Esophagus squamous epithelium (tissue), 4 donors: Measurements from ENCODE around the gene PSME4.

Source experiments
- CTCF ChIP-seq, 6 experiments: fragments of 450-650 bp in 4 of 6; fragments of 200-600 bp in 2 of 6; sonication (generic) in 2 of 6; IDR thresholded peaks; one replicate each; pipeline ENCODE4 v1.5.1; 2016 to 2019; ENCODE audit warnings: antibody characterized with exemption in 6 of 6, mild to moderate bottlenecking in 4 of 6, moderate library complexity in 4 of 6
- POLR2A ChIP-seq, 4 donors: fragments of 450-650 bp; IDR thresholded peaks; one replicate each; pipeline ENCODE4 v1.6.1; 2017; ENCODE audit warnings: antibody characterized with exemption in 4 of 4, mild to moderate bottlenecking in 4 of 4, moderate library complexity in 3 of 4

DNA sequence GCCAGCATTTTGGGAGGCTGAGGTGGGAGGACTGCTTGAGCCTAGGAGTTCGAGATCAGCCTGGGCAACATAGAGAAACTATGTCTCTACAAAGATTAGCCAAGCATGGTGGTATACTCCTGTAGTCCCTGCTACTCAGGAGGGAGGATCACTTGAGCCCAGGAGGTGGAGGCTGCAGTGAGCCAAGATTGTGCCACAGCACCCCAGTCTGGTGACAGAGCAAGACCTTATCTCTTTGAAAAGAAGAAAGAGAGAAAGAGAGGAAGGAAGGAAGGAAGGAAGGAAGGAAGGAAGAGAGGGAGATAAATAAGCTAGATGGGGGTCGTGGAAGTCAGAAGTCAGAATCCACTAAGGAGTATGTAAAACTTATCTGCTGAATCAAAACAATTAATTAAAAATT, 127.2 kb downstream of the PSME4 start:
- TF ChIP-seq CTCF (IDR thresholded peaks at IDR 0.05) = no peak
- no peak for TF ChIP-seq POLR2A (IDR thresholded peaks at IDR 0.05)
